ENCODE measurements around the gene RPGRIP1.
"Not testable (repeated sequence)": the region's sequence is repeated elsewhere in the genome, so short reads cannot be mapped to it uniquely, and the experiment has no call there.

The RPGRIP1 gene

GRCh38 chr14:21279783-21280182 lies at the start of gene RPGRIP1:
Gene RPGRIP1 (plus strand): TSS chr14:21280083. CDS start chr14:21287977, 7,894 bp downstream.
- DNase-seq, result no peak

- no peak for DNase-seq
These were observed 48.7 kb upstream of the RPGRIP1 start for GRCh38 chr14:21231020-21231652.

- no peak for DNase-seq
These were observed 46.3 kb upstream of the RPGRIP1 start for GRCh38 chr14:21233457-21234076.

- DNase-seq, result no peak
These were observed 45.8 kb upstream of the RPGRIP1 start for GRCh38 chr14:21234112-21234511.

GRCh38 chr14:21236948-21237797 lies 42.7 kb upstream of the RPGRIP1 start:
- no peak for DNase-seq

GRCh38 chr14:21238823-21239518 lies 40.9 kb upstream of the RPGRIP1 start:
- DNase-seq, result no peak

GRCh38 chr14:21240417-21240816 lies 39.5 kb upstream of the RPGRIP1 start:
- no peak for DNase-seq

- no peak for DNase-seq
These were observed 38.6 kb upstream of the RPGRIP1 start for GRCh38 chr14:21241218-21241819.

- DNase-seq, result no peak
These were observed 35.3 kb upstream of the RPGRIP1 start for GRCh38 chr14:21244544-21244943.

- DNase-seq, result no peak
These were observed 34.1 kb upstream of the RPGRIP1 start for GRCh38 chr14:21245813-21246212.

- no peak for DNase-seq
These were observed 31.5 kb upstream of the RPGRIP1 start for GRCh38 chr14:21248338-21248737.

GRCh38 chr14:21248739-21249411 lies 31.0 kb upstream of the RPGRIP1 start:
- no peak for DNase-seq

GRCh38 chr14:21251215-21251614 lies 28.7 kb upstream of the RPGRIP1 start:
- DNase-seq, result no peak

GRCh38 chr14:21252149-21252548 lies 27.7 kb upstream of the RPGRIP1 start:
- DNase-seq, result no peak

- no peak for DNase-seq
These were observed 24.3 kb upstream of the RPGRIP1 start for GRCh38 chr14:21255385-21256101.

GRCh38 chr14:21256102-21256447 lies 23.8 kb upstream of the RPGRIP1 start:
- DNase-seq, result not testable (repeated sequence)

- DNase-seq, result no peak
These were observed 23.1 kb upstream of the RPGRIP1 start for GRCh38 chr14:21256539-21257393.

GRCh38 chr14:21257394-21257909 lies 22.4 kb upstream of the RPGRIP1 start:
- DNase-seq, result no peak

GRCh38 chr14:21258005-21258888 lies 21.6 kb upstream of the RPGRIP1 start:
- no peak for DNase-seq
